Neutrophil (primary cell): ENCODE measurements around the gene TMEM256.
"Not testable (repeated sequence)": the region's sequence is repeated elsewhere in the genome, so short reads cannot be mapped to it uniquely, and the experiment has no call there.

Experiments
- H3K27ac ChIP-seq: fragments of 200-600 bp; sonication (generic); 2 replicates; pipeline ENCODE4 v1.5.1; 2016; ENCODE audit warnings: mild to moderate bottlenecking, moderate library complexity
- H3K27me3 ChIP-seq: fragments of 200-600 bp; sonication (generic); 2 replicates; pipeline ENCODE4 v1.6.0; 2016; ENCODE audit warnings: mild to moderate bottlenecking
- H3K36me3 ChIP-seq: fragments of 200-600 bp; sonication (generic); 2 replicates; pipeline ENCODE4 v1.5.1; 2017
- H3K4me1 ChIP-seq, 2 experiments: fragments of 200-600 bp in 1 of 2; sonication (generic) in 1 of 2; 1 replicate in 1 of 2; 2 replicates in 1 of 2; pipeline versions ENCODE4 v1.5.1 to v1.6.1; 2013 to 2016; ENCODE audit warnings: low read depth in 1 of 2, low read length in 1 of 2, mild to moderate bottlenecking in 1 of 2, moderate library complexity in 1 of 2; ENCODE audit not compliant: control insufficient read depth in 1 of 2, insufficient read depth in 1 of 2
- H3K4me3 ChIP-seq, 2 experiments: fragments of 200-600 bp in 1 of 2; sonication (generic) in 1 of 2; 1 replicate in 1 of 2; 2 replicates in 1 of 2; pipeline ENCODE4 v1.5.1; 2013 to 2016; ENCODE audit warnings: low read depth in 1 of 2, low read length in 1 of 2, mild to moderate bottlenecking in 1 of 2, moderate library complexity in 1 of 2
- H3K9me3 ChIP-seq: fragments of 200-600 bp; sonication (generic); 2 replicates; pipeline ENCODE4 v1.5.1; 2016
- TF ChIP-seq, protein P1 (sequence below): fragments of 200-600 bp; sonication (generic); IDR thresholded peaks from 2 replicates; pipeline ENCODE4 v1.5.1; 2016; ENCODE audit warnings: antibody characterized with exemption

The TMEM256 gene

DNA sequence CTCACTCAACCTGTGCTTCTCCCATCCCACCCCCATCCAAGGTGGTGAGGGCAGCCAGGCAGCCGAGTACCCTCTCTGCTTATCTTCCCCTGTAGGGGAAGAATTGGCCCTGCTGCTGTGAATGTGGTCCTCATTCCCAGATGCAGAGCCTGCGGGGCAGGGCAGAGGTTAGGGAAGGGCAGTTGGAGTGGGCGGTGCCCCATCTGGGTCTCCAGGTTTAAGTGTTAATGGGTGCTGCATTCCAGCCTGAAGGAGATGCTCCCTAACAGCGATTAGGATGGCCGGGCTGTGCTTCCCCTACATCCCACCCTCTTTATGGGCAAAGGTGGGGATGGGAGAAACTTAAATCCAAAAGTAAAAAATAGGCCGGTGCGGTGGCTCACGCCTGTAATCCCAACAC lies 36.8 kb downstream of the TMEM256 start:
- Histone ChIP-seq H3K36me3 (no peaks in the 10 kb centered on the region), H3K9me3 (no peaks in the 10 kb centered on the region), H3K27me3 (peaks cover 15% of the 10 kb centered on the region), H3K4me3 (no peak overlapping the region), H3K4me1 (no peaks in the 10 kb centered on the region), H3K27ac (no peak overlapping the region)
- TF ChIP-seq, protein P1, sequence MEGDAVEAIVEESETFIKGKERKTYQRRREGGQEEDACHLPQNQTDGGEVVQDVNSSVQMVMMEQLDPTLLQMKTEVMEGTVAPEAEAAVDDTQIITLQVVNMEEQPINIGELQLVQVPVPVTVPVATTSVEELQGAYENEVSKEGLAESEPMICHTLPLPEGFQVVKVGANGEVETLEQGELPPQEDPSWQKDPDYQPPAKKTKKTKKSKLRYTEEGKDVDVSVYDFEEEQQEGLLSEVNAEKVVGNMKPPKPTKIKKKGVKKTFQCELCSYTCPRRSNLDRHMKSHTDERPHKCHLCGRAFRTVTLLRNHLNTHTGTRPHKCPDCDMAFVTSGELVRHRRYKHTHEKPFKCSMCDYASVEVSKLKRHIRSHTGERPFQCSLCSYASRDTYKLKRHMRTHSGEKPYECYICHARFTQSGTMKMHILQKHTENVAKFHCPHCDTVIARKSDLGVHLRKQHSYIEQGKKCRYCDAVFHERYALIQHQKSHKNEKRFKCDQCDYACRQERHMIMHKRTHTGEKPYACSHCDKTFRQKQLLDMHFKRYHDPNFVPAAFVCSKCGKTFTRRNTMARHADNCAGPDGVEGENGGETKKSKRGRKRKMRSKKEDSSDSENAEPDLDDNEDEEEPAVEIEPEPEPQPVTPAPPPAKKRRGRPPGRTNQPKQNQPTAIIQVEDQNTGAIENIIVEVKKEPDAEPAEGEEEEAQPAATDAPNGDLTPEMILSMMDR = no peak

GRCh38 chr17:7365963-7366362 lies 37.9 kb downstream of the TMEM256 start:
- H3K9me3 ChIP-seq, H3K4me3 ChIP-seq, H3K36me3 ChIP-seq, H3K4me1 ChIP-seq, H3K27ac ChIP-seq: not testable (repeated sequence)
- peaks cover 23% of the 10 kb centered on the region for H3K27me3 ChIP-seq

GRCh38 chr17:7363311-7363710 lies 40.6 kb downstream of the TMEM256 start:
- Histone ChIP-seq H3K27ac (no peak overlapping the region), H3K27me3 (peaks cover 8% of the 10 kb centered on the region), H3K4me3 (no peak overlapping the region), H3K4me1 (no peaks in the 10 kb centered on the region), H3K9me3 (no peaks in the 10 kb centered on the region), H3K36me3 (no peaks in the 10 kb centered on the region)
- TF ChIP-seq, protein P1 = no peak

DNA sequence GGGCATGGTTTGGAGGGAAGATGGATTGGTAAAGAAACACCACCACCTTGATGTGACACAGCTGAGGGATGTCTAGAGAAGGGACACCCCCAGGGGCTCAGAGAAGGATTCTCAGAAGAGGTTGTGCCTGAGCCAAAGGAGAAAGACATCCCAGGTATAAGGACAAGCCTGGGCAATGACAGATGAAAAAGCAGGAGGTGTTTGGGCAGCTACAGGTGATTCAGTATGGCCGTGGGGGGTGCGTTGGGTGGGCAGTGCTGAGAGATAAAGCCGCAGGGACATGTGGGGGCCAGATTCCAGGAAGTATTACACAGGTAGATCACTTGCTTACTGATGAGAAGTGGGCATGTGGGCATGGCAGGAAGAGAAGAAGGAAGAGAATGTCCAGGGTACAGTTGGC lies 42.0 kb downstream of the TMEM256 start:
- TF ChIP-seq, protein P1 = no peak
- Histone ChIP-seq H3K4me3 (no peak overlapping the region), H3K4me1 (no peaks in the 10 kb centered on the region), H3K9me3 (no peaks in the 10 kb centered on the region), H3K36me3 (no peaks in the 10 kb centered on the region), H3K27ac (no peak overlapping the region), H3K27me3 (peaks cover 10% of the 10 kb centered on the region)

DNA sequence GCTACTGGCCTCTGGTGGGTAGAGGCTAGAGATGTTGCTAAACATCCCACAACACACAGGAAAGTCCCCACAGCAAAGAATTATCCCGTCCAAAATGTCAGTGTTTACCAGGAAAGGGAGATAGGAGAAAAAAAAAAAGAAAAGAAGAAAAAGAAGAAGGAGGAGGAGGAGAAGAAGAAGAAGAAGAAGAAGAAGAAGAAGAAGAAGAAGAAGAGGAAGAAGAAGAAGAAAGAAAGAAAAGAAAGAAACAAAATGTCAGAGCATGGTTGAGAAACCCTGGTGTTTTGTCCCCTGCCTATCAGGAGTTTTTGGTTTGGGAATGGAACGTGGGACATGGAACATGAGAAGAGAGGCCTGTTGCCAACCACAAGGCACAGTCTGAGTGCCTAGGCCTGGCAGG lies 46.5 kb downstream of the TMEM256 start:
- TF ChIP-seq, protein P1 = no peak
- no peak overlapping the region for H3K27ac ChIP-seq
- H3K4me1 ChIP-seq = peaks cover 2 to 11% of the 10 kb centered on the region in 2 experiments
- no peak overlapping the region for H3K4me3 ChIP-seq
- peaks cover 18% of the 10 kb centered on the region for H3K27me3 ChIP-seq
- H3K36me3 ChIP-seq = peaks cover 14% of the 10 kb centered on the region
- H3K9me3 ChIP-seq = no peaks in the 10 kb centered on the region

DNA sequence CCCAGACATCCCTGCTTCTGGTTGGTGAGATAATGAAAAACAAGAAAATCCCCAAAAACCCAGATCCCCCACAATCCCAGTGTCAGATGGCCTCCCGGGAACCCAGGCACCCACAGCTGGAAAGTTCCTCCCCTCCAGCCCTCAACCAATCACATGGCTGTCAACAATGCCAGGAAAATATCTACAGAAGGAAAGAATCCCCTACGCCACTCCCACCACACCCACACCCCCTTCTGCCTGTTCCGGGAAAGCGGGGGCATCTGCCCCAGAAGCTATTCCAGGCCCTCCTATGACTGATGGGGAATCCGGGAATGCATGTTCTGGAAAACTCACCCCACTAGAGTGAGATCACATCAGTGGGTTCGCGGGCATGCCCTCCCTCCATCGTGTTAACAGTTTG lies 47.1 kb downstream of the TMEM256 start:
- H3K9me3 ChIP-seq = no peaks in the 10 kb centered on the region
- H3K4me1 ChIP-seq = peaks cover 7 to 18% of the 10 kb centered on the region in 2 experiments
- H3K27ac ChIP-seq = no peak overlapping the region
- H3K4me3 ChIP-seq = no peak overlapping the region
- TF ChIP-seq, protein P1 = no peak
- peaks cover 14% of the 10 kb centered on the region for H3K27me3 ChIP-seq
- peaks cover 19% of the 10 kb centered on the region for H3K36me3 ChIP-seq
